WTC11 (cell line): ENCODE data around the gene TOX2.

Experiments used
- KAT7 ChIP-seq: sonication (generic); formaldehyde crosslinking; IDR thresholded peaks from 2 replicates; pipeline ENCODE4 v1.8.1; 2023; ENCODE audit warnings: missing genetic modification reagents, mild to moderate bottlenecking, borderline replicate concordance
- MAX ChIP-seq: sonication (generic); formaldehyde crosslinking; IDR thresholded peaks from 2 replicates; pipeline ENCODE4 v1.8.0; 2022; ENCODE audit warnings: mild to moderate bottlenecking, missing genetic modification reagents
- SP1 ChIP-seq: sonication (generic); formaldehyde crosslinking; conservative IDR thresholded peaks from 2 replicates; pipeline ENCODE4 v1.8.1; 2022; ENCODE audit warnings: missing genetic modification reagents
- STAT6 ChIP-seq: sonication (generic); formaldehyde crosslinking; conservative IDR thresholded peaks from 2 replicates; pipeline ENCODE4 v1.8.1; 2023; ENCODE audit warnings: mild to moderate bottlenecking, low read depth, missing genetic modification reagents, moderate library complexity
- TCF7 ChIP-seq: sonication (generic); formaldehyde crosslinking; IDR thresholded peaks from 2 replicates; pipeline ENCODE4 v1.8.0; 2022; ENCODE audit warnings: mild to moderate bottlenecking, low read depth, missing genetic modification reagents, moderate library complexity
- TP53 ChIP-seq: sonication (generic); formaldehyde crosslinking; IDR thresholded peaks from 2 replicates; pipeline ENCODE4 v1.8.1; 2023; ENCODE audit warnings: mild to moderate bottlenecking, missing genetic modification reagents
- ZNF263 ChIP-seq: sonication (generic); formaldehyde crosslinking; IDR thresholded peaks from 2 replicates; pipeline ENCODE4 v1.8.1; 2022; ENCODE audit warnings: low read depth, mild to moderate bottlenecking, moderate library complexity, missing genetic modification reagents
- ZSCAN18 ChIP-seq: fragments of 250-450 bp; sonication (Bioruptor Pico); IDR thresholded peaks from 2 replicates; pipeline ENCODE4 v2.1.2; 2022; ENCODE audit warnings: mild to moderate bottlenecking, moderate library complexity
- TF ChIP-seq, protein P1 (sequence below): sonication (generic); formaldehyde crosslinking; IDR thresholded peaks from 2 replicates; pipeline ENCODE4 v1.8.1; 2022; ENCODE audit warnings: mild to moderate bottlenecking, missing genetic modification reagents, moderate library complexity, borderline replicate concordance
- TF ChIP-seq, protein P2 (sequence below): fragments of 200-600 bp; IDR thresholded peaks from 2 replicates; pipeline ENCODE4 v1.8.0; 2022; ENCODE audit warnings: antibody characterized with exemption
- TF ChIP-seq, protein P3 (sequence below): sonication (generic); formaldehyde crosslinking; IDR thresholded peaks from 2 replicates; pipeline ENCODE4 v1.8.1; 2023; ENCODE audit warnings: mild to moderate bottlenecking, missing genetic modification reagents
- TF ChIP-seq, protein P4 (sequence below): sonication (generic); formaldehyde crosslinking; conservative IDR thresholded peaks from 2 replicates; pipeline ENCODE4 v1.8.1; 2022; ENCODE audit warnings: mild to moderate bottlenecking, missing genetic modification reagents
- TF ChIP-seq, protein P5 (sequence below): sonication (generic); formaldehyde crosslinking; IDR thresholded peaks from 2 replicates; pipeline ENCODE4 v1.8.1; 2022; ENCODE audit warnings: low read depth, missing genetic modification reagents, borderline replicate concordance
- TF ChIP-seq, protein P6 (sequence below): sonication (generic); formaldehyde crosslinking; IDR thresholded peaks from 2 replicates; pipeline ENCODE4 v1.8.0; 2023; ENCODE audit warnings: missing genetic modification reagents, mild to moderate bottlenecking, borderline replicate concordance

DNA sequence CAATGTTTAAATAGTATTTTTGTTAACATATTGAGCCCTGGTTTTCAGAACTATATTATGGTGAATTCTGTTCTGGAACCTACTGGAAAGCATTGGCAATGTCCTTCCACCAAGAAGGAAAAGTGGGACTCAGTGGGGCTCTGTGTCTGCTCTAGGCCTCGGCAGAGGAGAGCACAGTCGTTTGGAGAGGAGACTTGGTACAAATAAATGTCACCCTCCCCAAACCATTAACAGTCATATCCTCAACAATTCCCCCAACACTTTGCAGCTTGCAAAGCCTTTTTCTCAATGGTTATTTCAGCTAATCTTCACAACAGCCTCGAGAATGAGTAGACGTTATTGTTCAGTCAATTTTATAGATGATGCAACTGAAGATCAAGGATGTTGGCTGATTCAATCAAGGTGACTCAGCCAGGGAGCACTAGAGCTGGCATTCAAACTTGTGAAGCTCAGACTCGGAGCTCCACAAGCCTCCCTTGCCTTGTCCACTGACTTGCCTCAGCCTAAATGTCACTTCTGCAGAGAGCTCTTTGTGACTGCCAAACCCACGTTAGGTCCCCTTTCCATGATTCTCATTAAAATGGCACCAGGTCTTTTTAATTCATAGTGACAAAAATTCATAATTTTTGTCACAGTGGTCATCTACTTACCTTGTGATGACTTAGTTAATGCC is 60.6 kb downstream of the TOX2 start:
- TF ChIP-seq, protein P1, sequence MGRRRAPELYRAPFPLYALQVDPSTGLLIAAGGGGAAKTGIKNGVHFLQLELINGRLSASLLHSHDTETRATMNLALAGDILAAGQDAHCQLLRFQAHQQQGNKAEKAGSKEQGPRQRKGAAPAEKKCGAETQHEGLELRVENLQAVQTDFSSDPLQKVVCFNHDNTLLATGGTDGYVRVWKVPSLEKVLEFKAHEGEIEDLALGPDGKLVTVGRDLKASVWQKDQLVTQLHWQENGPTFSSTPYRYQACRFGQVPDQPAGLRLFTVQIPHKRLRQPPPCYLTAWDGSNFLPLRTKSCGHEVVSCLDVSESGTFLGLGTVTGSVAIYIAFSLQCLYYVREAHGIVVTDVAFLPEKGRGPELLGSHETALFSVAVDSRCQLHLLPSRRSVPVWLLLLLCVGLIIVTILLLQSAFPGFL, result no peak
- TF ChIP-seq, protein P2, sequence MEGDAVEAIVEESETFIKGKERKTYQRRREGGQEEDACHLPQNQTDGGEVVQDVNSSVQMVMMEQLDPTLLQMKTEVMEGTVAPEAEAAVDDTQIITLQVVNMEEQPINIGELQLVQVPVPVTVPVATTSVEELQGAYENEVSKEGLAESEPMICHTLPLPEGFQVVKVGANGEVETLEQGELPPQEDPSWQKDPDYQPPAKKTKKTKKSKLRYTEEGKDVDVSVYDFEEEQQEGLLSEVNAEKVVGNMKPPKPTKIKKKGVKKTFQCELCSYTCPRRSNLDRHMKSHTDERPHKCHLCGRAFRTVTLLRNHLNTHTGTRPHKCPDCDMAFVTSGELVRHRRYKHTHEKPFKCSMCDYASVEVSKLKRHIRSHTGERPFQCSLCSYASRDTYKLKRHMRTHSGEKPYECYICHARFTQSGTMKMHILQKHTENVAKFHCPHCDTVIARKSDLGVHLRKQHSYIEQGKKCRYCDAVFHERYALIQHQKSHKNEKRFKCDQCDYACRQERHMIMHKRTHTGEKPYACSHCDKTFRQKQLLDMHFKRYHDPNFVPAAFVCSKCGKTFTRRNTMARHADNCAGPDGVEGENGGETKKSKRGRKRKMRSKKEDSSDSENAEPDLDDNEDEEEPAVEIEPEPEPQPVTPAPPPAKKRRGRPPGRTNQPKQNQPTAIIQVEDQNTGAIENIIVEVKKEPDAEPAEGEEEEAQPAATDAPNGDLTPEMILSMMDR, result no peak
- TF ChIP-seq, protein P3, sequence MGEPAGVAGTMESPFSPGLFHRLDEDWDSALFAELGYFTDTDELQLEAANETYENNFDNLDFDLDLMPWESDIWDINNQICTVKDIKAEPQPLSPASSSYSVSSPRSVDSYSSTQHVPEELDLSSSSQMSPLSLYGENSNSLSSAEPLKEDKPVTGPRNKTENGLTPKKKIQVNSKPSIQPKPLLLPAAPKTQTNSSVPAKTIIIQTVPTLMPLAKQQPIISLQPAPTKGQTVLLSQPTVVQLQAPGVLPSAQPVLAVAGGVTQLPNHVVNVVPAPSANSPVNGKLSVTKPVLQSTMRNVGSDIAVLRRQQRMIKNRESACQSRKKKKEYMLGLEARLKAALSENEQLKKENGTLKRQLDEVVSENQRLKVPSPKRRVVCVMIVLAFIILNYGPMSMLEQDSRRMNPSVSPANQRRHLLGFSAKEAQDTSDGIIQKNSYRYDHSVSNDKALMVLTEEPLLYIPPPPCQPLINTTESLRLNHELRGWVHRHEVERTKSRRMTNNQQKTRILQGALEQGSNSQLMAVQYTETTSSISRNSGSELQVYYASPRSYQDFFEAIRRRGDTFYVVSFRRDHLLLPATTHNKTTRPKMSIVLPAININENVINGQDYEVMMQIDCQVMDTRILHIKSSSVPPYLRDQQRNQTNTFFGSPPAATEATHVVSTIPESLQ (CRISPR knock-in tag), result no peak
- TF ChIP-seq, protein P4, sequence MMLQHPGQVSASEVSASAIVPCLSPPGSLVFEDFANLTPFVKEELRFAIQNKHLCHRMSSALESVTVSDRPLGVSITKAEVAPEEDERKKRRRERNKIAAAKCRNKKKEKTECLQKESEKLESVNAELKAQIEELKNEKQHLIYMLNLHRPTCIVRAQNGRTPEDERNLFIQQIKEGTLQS (CRISPR knock-in tag), result no peak
- TF ChIP-seq STAT6 (CRISPR knock-in tag) (no peak), MAX (CRISPR knock-in tag) (no peak), TCF7 (CRISPR knock-in tag) (no peak), ZNF263 (CRISPR knock-in tag) (no peak), TP53 (no peak), KAT7 (CRISPR knock-in tag) (no peak), ZSCAN18 (CRISPR knock-in tag) (no peak), SP1 (CRISPR knock-in tag) (no peak)
- TF ChIP-seq, protein P5, sequence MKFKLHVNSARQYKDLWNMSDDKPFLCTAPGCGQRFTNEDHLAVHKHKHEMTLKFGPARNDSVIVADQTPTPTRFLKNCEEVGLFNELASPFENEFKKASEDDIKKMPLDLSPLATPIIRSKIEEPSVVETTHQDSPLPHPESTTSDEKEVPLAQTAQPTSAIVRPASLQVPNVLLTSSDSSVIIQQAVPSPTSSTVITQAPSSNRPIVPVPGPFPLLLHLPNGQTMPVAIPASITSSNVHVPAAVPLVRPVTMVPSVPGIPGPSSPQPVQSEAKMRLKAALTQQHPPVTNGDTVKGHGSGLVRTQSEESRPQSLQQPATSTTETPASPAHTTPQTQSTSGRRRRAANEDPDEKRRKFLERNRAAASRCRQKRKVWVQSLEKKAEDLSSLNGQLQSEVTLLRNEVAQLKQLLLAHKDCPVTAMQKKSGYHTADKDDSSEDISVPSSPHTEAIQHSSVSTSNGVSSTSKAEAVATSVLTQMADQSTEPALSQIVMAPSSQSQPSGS, result no peak
- TF ChIP-seq, protein P6, sequence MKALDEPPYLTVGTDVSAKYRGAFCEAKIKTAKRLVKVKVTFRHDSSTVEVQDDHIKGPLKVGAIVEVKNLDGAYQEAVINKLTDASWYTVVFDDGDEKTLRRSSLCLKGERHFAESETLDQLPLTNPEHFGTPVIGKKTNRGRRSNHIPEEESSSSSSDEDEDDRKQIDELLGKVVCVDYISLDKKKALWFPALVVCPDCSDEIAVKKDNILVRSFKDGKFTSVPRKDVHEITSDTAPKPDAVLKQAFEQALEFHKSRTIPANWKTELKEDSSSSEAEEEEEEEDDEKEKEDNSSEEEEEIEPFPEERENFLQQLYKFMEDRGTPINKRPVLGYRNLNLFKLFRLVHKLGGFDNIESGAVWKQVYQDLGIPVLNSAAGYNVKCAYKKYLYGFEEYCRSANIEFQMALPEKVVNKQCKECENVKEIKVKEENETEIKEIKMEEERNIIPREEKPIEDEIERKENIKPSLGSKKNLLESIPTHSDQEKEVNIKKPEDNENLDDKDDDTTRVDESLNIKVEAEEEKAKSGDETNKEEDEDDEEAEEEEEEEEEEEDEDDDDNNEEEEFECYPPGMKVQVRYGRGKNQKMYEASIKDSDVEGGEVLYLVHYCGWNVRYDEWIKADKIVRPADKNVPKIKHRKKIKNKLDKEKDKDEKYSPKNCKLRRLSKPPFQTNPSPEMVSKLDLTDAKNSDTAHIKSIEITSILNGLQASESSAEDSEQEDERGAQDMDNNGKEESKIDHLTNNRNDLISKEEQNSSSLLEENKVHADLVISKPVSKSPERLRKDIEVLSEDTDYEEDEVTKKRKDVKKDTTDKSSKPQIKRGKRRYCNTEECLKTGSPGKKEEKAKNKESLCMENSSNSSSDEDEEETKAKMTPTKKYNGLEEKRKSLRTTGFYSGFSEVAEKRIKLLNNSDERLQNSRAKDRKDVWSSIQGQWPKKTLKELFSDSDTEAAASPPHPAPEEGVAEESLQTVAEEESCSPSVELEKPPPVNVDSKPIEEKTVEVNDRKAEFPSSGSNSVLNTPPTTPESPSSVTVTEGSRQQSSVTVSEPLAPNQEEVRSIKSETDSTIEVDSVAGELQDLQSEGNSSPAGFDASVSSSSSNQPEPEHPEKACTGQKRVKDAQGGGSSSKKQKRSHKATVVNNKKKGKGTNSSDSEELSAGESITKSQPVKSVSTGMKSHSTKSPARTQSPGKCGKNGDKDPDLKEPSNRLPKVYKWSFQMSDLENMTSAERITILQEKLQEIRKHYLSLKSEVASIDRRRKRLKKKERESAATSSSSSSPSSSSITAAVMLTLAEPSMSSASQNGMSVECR (CRISPR knock-in tag), result no peak
